ENCODE measurements around the gene CORO1C. TPM values are rescaled to one million over a fixed set of nuclear protein-coding genes. Genes with fewer than 3 reads are reported as not detected.

Gene CORO1C
- total and polyA plus RNA-seq, 4 experiments from 2014 or later, result 8.0 to 12.6 (median 11.1) TPM

- CTCF ChIA-PET (ENCODE audit: partially characterized antibody), result interaction anchor here (0.7 to 13.8 kb wide), 49 partner anchors 9 to 480 kb away, joined by 3 to 463 read pairs (median 6); partner anchors contain the start of genes ISCU, SART3, SELPLG and TMEM119
- H3K4me1 ChIP-seq (ENCODE audit: insufficient read depth, low read length), result peaks cover 52% of the 10 kb centered on the region
These were observed 114.1 kb downstream of the CORO1C start for GRCh38 chr12:108616941-108617858.

GRCh38 chr12:108616359-108616758, 115.0 kb downstream of the CORO1C start:
- ChIA-PET CTCF (ENCODE audit: partially characterized antibody) (interaction anchor here (1.0 to 13.8 kb wide), 9 partner anchors 8 to 187 kb away, joined by 3 to 463 read pairs (median 64); partner anchors contain the start of genes ISCU, SART3 and SELPLG), POLR2A (ENCODE audit: partially characterized antibody) (interaction anchor here (1.0 to 9.9 kb wide), 10 partner anchors 15 to 187 kb away, joined by 3 to 310 read pairs (median 12); partner anchors contain the start of genes CORO1C, ISCU, SART3 and SELPLG)
- Histone ChIP-seq H3K27me3 (ENCODE audit: insufficient read depth, low read length) (no peaks in the 10 kb centered on the region), H3K36me3 (ENCODE audit: insufficient read depth, low read length) (peaks cover 10% of the 10 kb centered on the region), H3K4me3 (ENCODE audit: low read length in 2 of 2) (no peak overlapping the region), H3K27ac (ENCODE audit: low read depth, low read length) (peak overlapping the region; percentile 78), H3K4me1 (ENCODE audit: insufficient read depth, low read length) (peaks cover 44% of the 10 kb centered on the region), H3K9me3 (ENCODE audit: control insufficient read depth in 1 of 2, low read length in 2 of 2) (no peaks in the 10 kb centered on the region)
- Mint-ChIP-seq H3K4me3 (peak overlapping the region in 3 of 8 donors; percentile 69 to 86 (median 73)), H3K27ac (peak overlapping the region; percentile 92 to 99 (median 96)), H3K36me3 (peaks cover 31 to 44% of the 10 kb centered on the region in 2 donors), H3K27me3 (no peaks in the 10 kb centered on the region), H3K9me3 (peaks cover 0 to 11% (median 1%) of the 10 kb centered on the region in 8 donors), H3K4me1 (peaks cover 41 to 71% (median 59%) of the 10 kb centered on the region in 4 donors)
- intact Hi-C loops (cut with micrococcal nuclease), result loop anchor here (5.0 kb wide), 1 partner anchor 116 kb away; the partner anchor contains the start of gene CORO1C
- peak in 1 of 5 donors; percentile 23 for DNase-seq

More at GRCh38 chr12:108616941-108617858, 114.1 kb downstream of the CORO1C start:
- Histone ChIP-seq H3K4me3 (ENCODE audit: low read length in 2 of 2) (peak overlapping the region in 1 of 2 donors; percentile 31), H3K36me3 (ENCODE audit: insufficient read depth, low read length) (peaks cover 16% of the 10 kb centered on the region), H3K9me3 (ENCODE audit: control insufficient read depth in 1 of 2, low read length in 2 of 2) (no peaks in the 10 kb centered on the region), H3K27ac (ENCODE audit: low read depth, low read length) (peak overlapping the region; percentile 78), H3K27me3 (ENCODE audit: insufficient read depth, low read length) (no peaks in the 10 kb centered on the region)
- peak overlapping the region in 7 of 8 donors; percentile 40 to 86 (median 69) for H3K4me3 Mint-ChIP-seq
- peak; percentile 51 to 95 (median 64) for DNase-seq
- no peaks in the 10 kb centered on the region for H3K27me3 Mint-ChIP-seq
- intact Hi-C loops (cut with micrococcal nuclease), result loop anchor here (5.0 kb wide), 1 partner anchor 115 kb away; the partner anchor contains the start of gene CORO1C
- H3K27ac Mint-ChIP-seq, result peak overlapping the region; percentile 92 to 99 (median 96)
- H3K36me3 Mint-ChIP-seq, result peaks cover 38 to 51% of the 10 kb centered on the region in 2 donors
- H3K4me1 Mint-ChIP-seq, result peaks cover 42 to 71% (median 58%) of the 10 kb centered on the region in 4 donors
- H3K9me3 Mint-ChIP-seq, result peaks cover 0 to 11% (median 1%) of the 10 kb centered on the region in 8 donors
- POLR2A ChIA-PET (ENCODE audit: partially characterized antibody), result interaction anchor here (0.6 to 9.9 kb wide), 16 partner anchors 14 to 221 kb away, joined by 3 to 310 read pairs (median 7); partner anchors contain the start of genes CORO1C, ISCU, SART3 and SELPLG

- no peaks in the 10 kb centered on the region for H3K27me3 Mint-ChIP-seq
- Histone ChIP-seq H3K4me3 (ENCODE audit: low read length in 2 of 2) (no peak overlapping the region), H3K27me3 (ENCODE audit: insufficient read depth, low read length) (no peaks in the 10 kb centered on the region), H3K9me3 (ENCODE audit: control insufficient read depth in 1 of 2, low read length in 2 of 2) (no peaks in the 10 kb centered on the region), H3K27ac (ENCODE audit: low read depth, low read length) (peak overlapping the region; percentile 78), H3K4me1 (ENCODE audit: insufficient read depth, low read length) (peaks cover 40% of the 10 kb centered on the region), H3K36me3 (ENCODE audit: insufficient read depth, low read length) (peaks cover 6% of the 10 kb centered on the region)
- H3K9me3 Mint-ChIP-seq, result peaks cover 0 to 11% (median 1%) of the 10 kb centered on the region in 8 donors
- peaks cover 27 to 40% of the 10 kb centered on the region in 2 donors for H3K36me3 Mint-ChIP-seq
- DNase-seq, result no peak
- intact Hi-C loops (cut with micrococcal nuclease), result loop anchor here (5.0 kb wide), 1 partner anchor 116 kb away; the partner anchor contains the start of gene CORO1C
- peak overlapping the region; percentile 87 to 99 (median 96) for H3K27ac Mint-ChIP-seq
- ChIA-PET CTCF (ENCODE audit: partially characterized antibody) (interaction anchor here (1.0 to 13.8 kb wide), 7 partner anchors 15 to 187 kb away, joined by 3 to 463 read pairs (median 67); partner anchors contain the start of genes ISCU, SART3 and SELPLG), POLR2A (ENCODE audit: partially characterized antibody) (interaction anchor here (1.2 to 9.9 kb wide), 6 partner anchors 15 to 74 kb away, joined by 3 to 310 read pairs (median 18); partner anchors contain the start of genes ISCU, SART3 and SELPLG)
- H3K4me3 Mint-ChIP-seq, result peak overlapping the region in 1 of 8 donors; percentile 73
- peaks cover 38 to 67% (median 55%) of the 10 kb centered on the region in 4 donors for H3K4me1 Mint-ChIP-seq
These were observed 115.4 kb downstream of the CORO1C start for GRCh38 chr12:108615918-108616317.

- CTCF ChIA-PET (ENCODE audit: partially characterized antibody), result interaction anchor here (1.1 to 13.8 kb wide), 3 partner anchors 19 to 188 kb away, joined by 3 to 463 read pairs (median 339); partner anchors contain the start of genes ISCU, SART3 and SELPLG
These were observed 116.7 kb downstream of the CORO1C start for GRCh38 chr12:108614639-108615038.

GRCh38 chr12:108614041-108614440, 117.3 kb downstream of the CORO1C start:
- Histone ChIP-seq H3K4me3 (ENCODE audit: low read length in 2 of 2) (no peak overlapping the region), H3K27me3 (ENCODE audit: insufficient read depth, low read length) (no peaks in the 10 kb centered on the region), H3K9me3 (ENCODE audit: control insufficient read depth in 1 of 2, low read length in 2 of 2) (no peaks in the 10 kb centered on the region), H3K27ac (ENCODE audit: low read depth, low read length) (no peak overlapping the region), H3K4me1 (ENCODE audit: insufficient read depth, low read length) (peaks cover 28% of the 10 kb centered on the region), H3K36me3 (ENCODE audit: insufficient read depth, low read length) (no peaks in the 10 kb centered on the region)
- CTCF ChIA-PET (ENCODE audit: partially characterized antibody), result interaction anchor here (1.1 to 13.8 kb wide), 3 partner anchors 20 to 189 kb away, joined by 3 to 463 read pairs (median 339); partner anchors contain the start of genes ISCU, SART3 and SELPLG
- Mint-ChIP-seq H3K36me3 (peaks cover 19 to 24% of the 10 kb centered on the region in 2 donors), H3K27me3 (no peaks in the 10 kb centered on the region), H3K27ac (peak overlapping the region in 5 of 7 donors; percentile 58 to 99 (median 83)), H3K4me1 (peaks cover 31 to 49% (median 44%) of the 10 kb centered on the region in 4 donors), H3K4me3 (no peak overlapping the region), H3K9me3 (peaks cover 0 to 11% (median 1%) of the 10 kb centered on the region in 8 donors)
- POLR2A ChIA-PET (ENCODE audit: partially characterized antibody), result interaction anchor here (1.0 to 5.9 kb wide), 3 partner anchors 20 to 49 kb away, joined by 3 to 135 read pairs (median 22); partner anchors contain the start of genes ISCU, SART3 and SELPLG
- DNase-seq, result no peak
- intact Hi-C loops (cut with micrococcal nuclease), result loop anchor here (5.0 kb wide), 1 partner anchor 33 kb away; no protein-coding TSS in a partner anchor

More at GRCh38 chr12:108614639-108615038, 116.7 kb downstream of the CORO1C start:
- H3K9me3 Mint-ChIP-seq, result peaks cover 0 to 11% (median 1%) of the 10 kb centered on the region in 8 donors
- H3K36me3 Mint-ChIP-seq, result peaks cover 21 to 29% of the 10 kb centered on the region in 2 donors
- Histone ChIP-seq H3K27ac (ENCODE audit: low read depth, low read length) (no peak overlapping the region), H3K4me3 (ENCODE audit: low read length in 2 of 2) (no peak overlapping the region), H3K27me3 (ENCODE audit: insufficient read depth, low read length) (no peaks in the 10 kb centered on the region), H3K4me1 (ENCODE audit: insufficient read depth, low read length) (peaks cover 32% of the 10 kb centered on the region), H3K36me3 (ENCODE audit: insufficient read depth, low read length) (no peaks in the 10 kb centered on the region), H3K9me3 (ENCODE audit: control insufficient read depth in 1 of 2, low read length in 2 of 2) (no peaks in the 10 kb centered on the region)
- peak overlapping the region; percentile 6 to 99 (median 76) for H3K27ac Mint-ChIP-seq
- intact Hi-C loops (cut with micrococcal nuclease), result loop anchor here (5.0 kb wide), 2 partner anchors 33 to 118 kb away; partner anchors contain the start of gene CORO1C
- no peaks in the 10 kb centered on the region for H3K27me3 Mint-ChIP-seq
- H3K4me1 Mint-ChIP-seq, result peaks cover 34 to 55% (median 48%) of the 10 kb centered on the region in 4 donors
- no peak overlapping the region for H3K4me3 Mint-ChIP-seq
- POLR2A ChIA-PET (ENCODE audit: partially characterized antibody), result interaction anchor here (1.0 to 5.9 kb wide), 3 partner anchors 19 to 50 kb away, joined by 3 to 135 read pairs (median 22); partner anchors contain the start of genes ISCU, SART3 and SELPLG
- DNase-seq, result peak in 1 of 5 donors; percentile 27

GRCh38 chr12:108613548-108613947, 117.8 kb downstream of the CORO1C start:
- no peaks in the 10 kb centered on the region for H3K36me3 ChIP-seq (ENCODE audit: insufficient read depth, low read length)
- DNase-seq, result no peak
- peaks cover 29 to 45% (median 40%) of the 10 kb centered on the region in 4 donors for H3K4me1 Mint-ChIP-seq
- peaks cover 0 to 11% (median 1%) of the 10 kb centered on the region in 8 donors for H3K9me3 Mint-ChIP-seq
- peak overlapping the region in 3 of 7 donors; percentile 13 to 99 (median 42) for H3K27ac Mint-ChIP-seq
- ChIA-PET CTCF (ENCODE audit: partially characterized antibody) (interaction anchor here (0.6 to 13.8 kb wide), 3 partner anchors 20 to 46 kb away, joined by 3 to 463 read pairs (median 339); partner anchors contain the start of genes ISCU, SART3 and SELPLG), POLR2A (ENCODE audit: partially characterized antibody) (interaction anchor here (1.0 kb wide), 1 partner anchor 20 kb away, joined by 3 read pairs; the partner anchor contains the start of gene SELPLG)
- intact Hi-C loops (cut with micrococcal nuclease), result loop anchor here (2.0 to 5.0 kb wide), 2 partner anchors 34 to 337 kb away; no protein-coding TSS in a partner anchor
- no peaks in the 10 kb centered on the region for H3K27me3 ChIP-seq (ENCODE audit: insufficient read depth, low read length)
- H3K27ac ChIP-seq (ENCODE audit: low read depth, low read length), result no peak overlapping the region
- no peak overlapping the region for H3K4me3 Mint-ChIP-seq
- peaks cover 23% of the 10 kb centered on the region for H3K4me1 ChIP-seq (ENCODE audit: insufficient read depth, low read length)
- no peaks in the 10 kb centered on the region for H3K9me3 ChIP-seq (ENCODE audit: control insufficient read depth in 1 of 2, low read length in 2 of 2)
- H3K4me3 ChIP-seq (ENCODE audit: low read length in 2 of 2), result no peak overlapping the region
- no peaks in the 10 kb centered on the region for H3K27me3 Mint-ChIP-seq
- peaks cover 19 to 22% of the 10 kb centered on the region in 2 donors for H3K36me3 Mint-ChIP-seq
